Measurements from ENCODE around the gene COTL1.
"Not testable (repeated sequence)": the region's sequence is repeated elsewhere in the genome, so short reads cannot be mapped to it uniquely, and the experiment has no call there.

COTL1 gene

GRCh38 chr16:84519855-84520254 lies 98.0 kb downstream of the COTL1 start:
- Histone ChIP-seq H3K36me3 (ENCODE audit: low read length) (no peaks in the 10 kb centered on the region), H3K27ac (ENCODE audit: low read depth, low read length) (no peak overlapping the region)
- TF ChIP-seq CTCF (IDR thresholded peaks at IDR 0.05; ENCODE audit: insufficient read depth, low read length, poor library complexity, severe bottlenecking) (no peak), EZH2phosphoT487 (conservative IDR thresholded peaks at IDR 0.05; ENCODE audit: low read length) (no peak)

GRCh38 chr16:84518804-84519341 lies 99.0 kb downstream of the COTL1 start:
- Histone ChIP-seq H3K9ac (ENCODE audit: low read length) (no peak overlapping the region), H3K27ac (ENCODE audit: low read depth, low read length) (no peak overlapping the region), H3K4me3 (ENCODE audit: insufficient read depth, low read length, poor library complexity, severe bottlenecking) (no peak overlapping the region), H4K20me1 (ENCODE audit: low read depth, low read length) (no peaks in the 10 kb centered on the region), H3F3A (ENCODE audit: insufficient read depth) (peaks cover 5% of the 10 kb centered on the region), H3K9me2 (replicated peaks; ENCODE audit: insufficient read depth, low read length) (no peaks in the 10 kb centered on the region), H3K9me3 (ENCODE audit: insufficient read depth, low read length) (no peaks in the 10 kb centered on the region), H3K79me2 (ENCODE audit: insufficient read depth, low read length) (no peaks in the 10 kb centered on the region), H3K36me3 (ENCODE audit: low read length) (no peaks in the 10 kb centered on the region), H3K4me2 (ENCODE audit: low read depth, low read length, poor library complexity, severe bottlenecking) (no peak overlapping the region), H2AFZ (ENCODE audit: low read depth, low read length, severe bottlenecking) (no peak overlapping the region), H3K27me3 (ENCODE audit: low read length) (no peaks in the 10 kb centered on the region)
- no peak for TF ChIP-seq CTCF (IDR thresholded peaks at IDR 0.05; ENCODE audit: insufficient read depth, low read length, poor library complexity, severe bottlenecking)
- no peak for TF ChIP-seq EZH2phosphoT487 (conservative IDR thresholded peaks at IDR 0.05; ENCODE audit: low read length)

More at GRCh38 chr16:84519855-84520254, 98.0 kb downstream of the COTL1 start:
- Histone ChIP-seq H3F3A (ENCODE audit: insufficient read depth) (peaks cover under 1% of the 10 kb centered on the region; the same call in 1 of the 2 replicates), H4K20me1 (ENCODE audit: low read depth, low read length) (no peaks in the 10 kb centered on the region), H3K79me2 (ENCODE audit: insufficient read depth, low read length) (no peaks in the 10 kb centered on the region), H3K4me2 (ENCODE audit: low read depth, low read length, poor library complexity, severe bottlenecking) (no peak overlapping the region), H3K9ac (ENCODE audit: low read length) (no peak overlapping the region), H3K9me3 (ENCODE audit: insufficient read depth, low read length) (no peaks in the 10 kb centered on the region), H2AFZ (ENCODE audit: low read depth, low read length, severe bottlenecking) (no peak overlapping the region), H3K27me3 (ENCODE audit: low read length) (no peaks in the 10 kb centered on the region), H3K4me3 (ENCODE audit: insufficient read depth, low read length, poor library complexity, severe bottlenecking) (no peak overlapping the region), H3K9me2 (replicated peaks; ENCODE audit: insufficient read depth, low read length) (no peaks in the 10 kb centered on the region)

- not testable (repeated sequence) for H3K4me3 ChIP-seq (ENCODE audit: insufficient read depth, low read length, poor library complexity, severe bottlenecking); H3K9ac ChIP-seq (ENCODE audit: low read length); H4K20me1 ChIP-seq (ENCODE audit: low read depth, low read length); H2AFZ ChIP-seq (ENCODE audit: low read depth, low read length, severe bottlenecking); H3K27ac ChIP-seq (ENCODE audit: low read depth, low read length); H3K9me3 ChIP-seq (ENCODE audit: insufficient read depth, low read length); H3K36me3 ChIP-seq (ENCODE audit: low read length); H3K79me2 ChIP-seq (ENCODE audit: insufficient read depth, low read length); H3K4me2 ChIP-seq (ENCODE audit: low read depth, low read length, poor library complexity, severe bottlenecking); H3F3A ChIP-seq (ENCODE audit: insufficient read depth); H3K9me2 ChIP-seq (replicated peaks; ENCODE audit: insufficient read depth, low read length); H3K27me3 ChIP-seq (ENCODE audit: low read length)
Measured at GRCh38 chr16:84518220-84518619, 99.7 kb downstream of the COTL1 start.

GRCh38 chr16:84517366-84517765 lies 100.5 kb downstream of the COTL1 start:
- no peak overlapping the region for H3K9ac ChIP-seq (ENCODE audit: low read length)
- no peaks in the 10 kb centered on the region for H3K27me3 ChIP-seq (ENCODE audit: low read length)
- peaks cover 9% of the 10 kb centered on the region for H3F3A ChIP-seq (ENCODE audit: insufficient read depth)
- no peak overlapping the region for H3K4me2 ChIP-seq (ENCODE audit: low read depth, low read length, poor library complexity, severe bottlenecking)
- TF ChIP-seq CTCF (IDR thresholded peaks at IDR 0.05; ENCODE audit: insufficient read depth, low read length, poor library complexity, severe bottlenecking) (no peak), EZH2phosphoT487 (conservative IDR thresholded peaks at IDR 0.05; ENCODE audit: low read length) (no peak)
- H3K27ac ChIP-seq (ENCODE audit: low read depth, low read length), result no peak overlapping the region
- H3K36me3 ChIP-seq (ENCODE audit: low read length), result no peaks in the 10 kb centered on the region
- H3K9me2 ChIP-seq (replicated peaks; ENCODE audit: insufficient read depth, low read length), result no peaks in the 10 kb centered on the region
- H4K20me1 ChIP-seq (ENCODE audit: low read depth, low read length), result no peaks in the 10 kb centered on the region
- no peak overlapping the region for H2AFZ ChIP-seq (ENCODE audit: low read depth, low read length, severe bottlenecking)
- H3K9me3 ChIP-seq (ENCODE audit: insufficient read depth, low read length), result no peaks in the 10 kb centered on the region
- H3K4me3 ChIP-seq (ENCODE audit: insufficient read depth, low read length, poor library complexity, severe bottlenecking), result no peak overlapping the region
- H3K79me2 ChIP-seq (ENCODE audit: insufficient read depth, low read length), result no peaks in the 10 kb centered on the region
